Transverse colon (tissue), 4 donors: Measurements from ENCODE around the gene DLL4. TPM values are rescaled to one million over a fixed set of nuclear protein-coding genes. Genes with fewer than 3 reads are reported as not detected.
A peak's percentile ranks its signal among the peaks of the same experiment; 100 is the strongest.

ENCODE experiments used
- DNase-seq: peaks from one replicate; pipeline ENCODE4 v3.0.0-alpha.2; 2019
- H3K27ac ChIP-seq, 4 donors: fragments of 200-600 bp; sonication (generic); 2 replicates each; pipeline ENCODE4 v1.5.1; 2016 to 2018; ENCODE audit warnings: inconsistent platforms in 4 of 4
- H3K27me3 ChIP-seq: fragments of 200-600 bp; sonication (generic); 2 replicates; pipeline ENCODE4 v1.5.1; 2017; ENCODE audit warnings: inconsistent platforms
- H3K36me3 ChIP-seq, 4 donors: fragments of 200-600 bp; sonication (generic); 2 replicates each; pipeline ENCODE4 v1.5.1; 2017 to 2019; ENCODE audit warnings: inconsistent platforms in 4 of 4
- H3K4me1 ChIP-seq, 4 donors: fragments of 200-600 bp; sonication (generic); 2 replicates each; pipeline ENCODE4 v1.5.1; 2017 to 2020; ENCODE audit warnings: inconsistent platforms in 4 of 4
- H3K4me3 ChIP-seq, 4 donors: fragments of 200-600 bp; sonication (generic); 1 replicate in 1 of 4; 2 replicates in 3 of 4; pipeline versions ENCODE4 v1.5.1 to v1.6.1; 2017 to 2019; ENCODE audit warnings: inconsistent platforms in 4 of 4
- H3K9me3 ChIP-seq, 2 donors: fragments of 200-600 bp; sonication (generic); 2 replicates each; pipeline ENCODE4 v1.5.1; 2017 to 2019; ENCODE audit warnings: inconsistent platforms in 2 of 2
- CTCF ChIP-seq, 5 experiments: fragments of 200-600 bp in 3 of 5; fragments of 450-650 bp in 2 of 5; sonication (generic) in 3 of 5; IDR thresholded peaks; 1 replicate in 2 of 5; 2 replicates in 3 of 5; pipeline ENCODE4 v1.5.1; 2016 to 2017; ENCODE audit warnings: antibody characterized with exemption in 5 of 5, inconsistent platforms in 3 of 5, mild to moderate bottlenecking in 2 of 5, moderate library complexity in 1 of 5
- EP300 ChIP-seq: sonication (generic); formaldehyde crosslinking; IDR thresholded peaks from one replicate; pipeline ENCODE4 v1.6.1; 2017; ENCODE audit warnings: antibody characterized with exemption, low read depth
- POLR2A ChIP-seq: fragments of 450-650 bp; IDR thresholded peaks from one replicate; pipeline ENCODE4 v1.6.1; 2016; ENCODE audit warnings: antibody characterized with exemption, mild to moderate bottlenecking, moderate library complexity
- POLR2AphosphoS5 ChIP-seq, 3 donors: sonication (generic); formaldehyde crosslinking; IDR thresholded peaks; one replicate each; pipeline ENCODE4 v1.6.1; 2016; ENCODE audit warnings: antibody characterized with exemption in 3 of 3
- WGBS, 2 donors: methylation state at CpG; one replicate each; pipeline ENCODE4 v1.1.5; 2018; ENCODE audit warnings: low coverage in 1 of 2; 5-methylcytosine and 5-hydroxymethylcytosine counted together
- in situ Hi-C, 4 donors: fragments of 200-750 bp; cut with MboI; loops; one replicate each; pipeline versions ENCODE4 v1.15.0 to v1.15.1; 2017; ENCODE audit warnings: low sequenced_read_pairs in 3 of 4, low pct_ligation_motif_present in 1 of 4, low pct_unique_long_range_greater_than_20kb in 1 of 4
- intact Hi-C: fragments of 100-400 bp; cut with DNase I; formaldehyde crosslinking; loops from one replicate; pipeline ENCODE4 v1.15.1; 2023; ENCODE audit warnings: low total_unique reads
- total RNA-seq, 4 donors: library from RNA; depleted of rRNA; stranded (reverse); fragments of >200 nt; gene quantifications; one replicate each; pipeline ENCODE4 v1.1.0, GENCODE V29; 2016

DLL4 gene
- total RNA-seq, 4 donors from 2014 or later = 1.5 to 14.2 (median 10.2) TPM

GRCh38 chr15:40942337-40942854, 13.3 kb downstream of the DLL4 start:
- WGBS, 2 donors = 24 to 65% methylated on average over 4 to 15 of the region's 15 CpGs
- TF ChIP-seq POLR2AphosphoS5 (IDR thresholded peaks at IDR 0.05) = no peak
- no peak for TF ChIP-seq CTCF (IDR thresholded peaks at IDR 0.05)
- no peak for TF ChIP-seq EP300
- TF ChIP-seq POLR2A = no peak
- Histone ChIP-seq H3K9me3 (no peaks in the 10 kb centered on the region), H3K4me1 (peaks cover 16 to 37% (median 21%) of the 10 kb centered on the region in 4 donors), H3K36me3 (no peaks in the 10 kb centered on the region), H3K27ac (peak overlapping the region; percentile 81 to 91 (median 86)), H3K27me3 (no peaks in the 10 kb centered on the region), H3K4me3 (peak overlapping the region; percentile 43 to 70 (median 53))
- intact Hi-C loops = no loop called here
- DNase-seq = no peak
- in situ Hi-C loops = no loop called here

- H3K4me3 ChIP-seq = peak overlapping the region in 1 of 4 donors; percentile 61
- no peaks in the 10 kb centered on the region for H3K9me3 ChIP-seq
- DNase-seq = no peak
- H3K27ac ChIP-seq = no peak overlapping the region
- in situ Hi-C loops (no loop called here), intact Hi-C loops (no loop called here)
- H3K27me3 ChIP-seq = no peaks in the 10 kb centered on the region
- 55 to 89% methylated on average over 4 to 12 of the region's 12 CpGs for WGBS, 2 donors
- TF ChIP-seq EP300 (no peak), CTCF (IDR thresholded peaks at IDR 0.05) (no peak), POLR2A (no peak), POLR2AphosphoS5 (IDR thresholded peaks at IDR 0.05) (no peak)
- no peaks in the 10 kb centered on the region for H3K36me3 ChIP-seq
- peaks cover 16 to 32% (median 21%) of the 10 kb centered on the region in 4 donors for H3K4me1 ChIP-seq
These were observed 13.7 kb downstream of the DLL4 start for GRCh38 chr15:40942878-40943277.

GRCh38 chr15:40943764-40944365, 14.7 kb downstream of the DLL4 start:
- H3K27me3 ChIP-seq = no peaks in the 10 kb centered on the region
- no peaks in the 10 kb centered on the region for H3K9me3 ChIP-seq
- in situ Hi-C loops = no loop called here
- WGBS, 2 donors = 98% methylated on average over 9 of the region's 9 CpGs; no CpG with 5 or more reads in 1 of the 2 donors
- intact Hi-C loops = no loop called here
- no peak for DNase-seq
- TF ChIP-seq POLR2AphosphoS5 (IDR thresholded peaks at IDR 0.05) (no peak), POLR2A (no peak), EP300 (no peak), CTCF (IDR thresholded peaks at IDR 0.05) (no peak)
- H3K36me3 ChIP-seq = no peaks in the 10 kb centered on the region
- no peak overlapping the region for H3K27ac ChIP-seq
- no peak overlapping the region for H3K4me3 ChIP-seq
- H3K4me1 ChIP-seq = peaks cover 16 to 29% (median 21%) of the 10 kb centered on the region in 4 donors

- H3K4me1 ChIP-seq = peaks cover 16 to 37% (median 24%) of the 10 kb centered on the region in 4 donors
- no peak for DNase-seq
- no peaks in the 10 kb centered on the region for H3K9me3 ChIP-seq
- WGBS, 2 donors = 83 to 92% methylated on average over 1 to 11 of the region's 11 CpGs
- no peak overlapping the region for H3K27ac ChIP-seq
- no peaks in the 10 kb centered on the region for H3K27me3 ChIP-seq
- H3K36me3 ChIP-seq = no peaks in the 10 kb centered on the region
- intact Hi-C loops (no loop called here), in situ Hi-C loops (no loop called here)
- TF ChIP-seq POLR2AphosphoS5 (IDR thresholded peaks at IDR 0.05) (no peak), CTCF (IDR thresholded peaks at IDR 0.05) (no peak), POLR2A (no peak), EP300 (no peak)
- H3K4me3 ChIP-seq = no peak overlapping the region
These were observed 15.6 kb downstream of the DLL4 start for GRCh38 chr15:40944510-40945296.
